HepG2 (cell line): Measurements from ENCODE around the gene CDK6. TPM values are rescaled to one million over a fixed set of nuclear protein-coding genes. Genes with fewer than 3 reads are reported as not detected.
A peak's percentile ranks its signal among the peaks of the same experiment; 100 is the strongest.

Experiments used
- ATAC-seq: fragments of 200-7000 bp; cut with Tn5 transposase; 3 replicates; pipeline ENCODE4 v1.9.1; 2020; ENCODE audit warnings: mild to moderate bottlenecking, moderate library complexity
- BruUV-seq: library from RNA; stranded (reverse); fragments of 400-500 nt; replicated peaks from 2 replicates; lab custom pipeline; 2021; lab: Mats Ljungman, UMichigan
- CTCF ChIA-PET: fragments of 300-600 bp; formaldehyde crosslinking; extraction: SDS; loops from one replicate; lab custom pipeline; 2021; ENCODE audit warnings: low total read pairs, inconsistent platforms, low intra/inter-chr PET ratio; lab: Yijun Ruan, JAX
- POLR2A ChIA-PET: fragments of 350-600 bp; sonication (Branson Sonifier 250); formaldehyde crosslinking; loops from one replicate; lab custom pipeline; 2020; ENCODE audit warnings: antibody characterized with exemption, inconsistent platforms; lab: Yijun Ruan, JAX
- DNase-seq: peaks from one replicate; pipeline ENCODE4 v3.0.0-alpha.2; 2015; ENCODE audit warnings: low spot score
- FAIRE-seq: peaks from 3 replicates; lab custom pipeline; 2011; peaks lifted over from hg19 to GRCh38; lab: Jason Lieb, UNC
- H2AFZ ChIP-seq: one replicate; pipeline ENCODE4 v1.6.1; 2011; ENCODE audit warnings: low read length, inconsistent platforms
- H3K27ac ChIP-seq: fragments of 300-600 bp; 3 replicates; pipeline ENCODE4 v1.8.0; 2011; ENCODE audit warnings: mixed run types, mild to moderate bottlenecking, mixed read lengths, low read length, inconsistent platforms; ENCODE audit not compliant: insufficient read depth; ENCODE audit errors: extremely low read length
- H3K27me3 ChIP-seq, 2 experiments: fragments of 200-600 bp in 1 of 2; 2 replicates in 1 of 2; 3 replicates in 1 of 2; pipeline versions ENCODE4 v1.6.0 to v1.8.0; 2011; ENCODE audit warnings: low read length in 2 of 2, mild to moderate bottlenecking in 2 of 2, moderate library complexity in 2 of 2, inconsistent platforms in 1 of 2; ENCODE audit not compliant: insufficient read depth in 2 of 2, control insufficient read depth in 1 of 2
- H3K36me3 ChIP-seq, 2 experiments: fragments of 200-600 bp in 1 of 2; replicated peaks in 1 of 2; 2 replicates in 1 of 2; 3 replicates in 1 of 2; pipeline versions ENCODE4 v1.5.1 to v1.8.0; 2011; ENCODE audit warnings: low read length in 2 of 2, inconsistent platforms in 1 of 2; ENCODE audit not compliant: insufficient read depth in 2 of 2, control insufficient read depth in 1 of 2
- H3K4me1 ChIP-seq: 2 replicates; pipeline ENCODE4 v1.5.1; 2012; ENCODE audit warnings: low read length, inconsistent platforms; ENCODE audit not compliant: insufficient read depth
- H3K4me2 ChIP-seq: 2 replicates; pipeline ENCODE4 v1.6.0; 2011; ENCODE audit warnings: low read depth, low read length, inconsistent platforms
- H3K4me3 ChIP-seq, 3 experiments: fragments of 200-600 bp in 1 of 3; sonication (generic), shearing (Covaris generic) in 1 of 3; replicated peaks in 1 of 3; 2 replicates each; pipeline ENCODE4 v1.5.1; 2011 to 2016; ENCODE audit warnings: low read length in 3 of 3, inconsistent platforms in 2 of 3, low read depth in 2 of 3, mild to moderate bottlenecking in 2 of 3, control low read depth in 1 of 3, mixed read lengths in 1 of 3; ENCODE audit not compliant: insufficient read depth in 1 of 3
- H3K79me2 ChIP-seq: one replicate; pipeline ENCODE4 v1.6.1; 2011; ENCODE audit warnings: low read length, inconsistent platforms; ENCODE audit not compliant: insufficient read depth
- H3K9ac ChIP-seq: 2 replicates; pipeline ENCODE4 v1.6.0; 2011; ENCODE audit warnings: mild to moderate bottlenecking, low read depth, low read length, inconsistent platforms; ENCODE audit not compliant: insufficient read depth
- H3K9me3 ChIP-seq: 2 replicates; pipeline ENCODE4 v1.5.1; 2012; ENCODE audit warnings: mild to moderate bottlenecking, low read length
- H4K20me1 ChIP-seq: 2 replicates; pipeline ENCODE4 v1.6.0; 2011; ENCODE audit warnings: inconsistent platforms, mild to moderate bottlenecking, low read length, moderate library complexity; ENCODE audit not compliant: insufficient read depth
- IRX3 ChIP-seq: sonication (generic); formaldehyde crosslinking; IDR thresholded peaks from 2 replicates; pipeline ENCODE4 v1.8.1; 2023; ENCODE audit warnings: mild to moderate bottlenecking, low read depth, missing genetic modification reagents, borderline replicate concordance
- RAD51 ChIP-seq: fragments of 450-650 bp; IDR thresholded peaks from 2 replicates; pipeline ENCODE4 v1.6.1; 2016; ENCODE audit warnings: borderline replicate concordance
- TGIF2 ChIP-seq: IDR thresholded peaks from 2 replicates; pipeline ENCODE4 v1.6.1; 2016; ENCODE audit warnings: control low read depth, missing compliant biosample characterization
- ZNF317 ChIP-seq: sonication (generic); formaldehyde crosslinking; IDR thresholded peaks from 2 replicates; pipeline ENCODE4 v1.5.0; 2020; ENCODE audit warnings: mild to moderate bottlenecking, missing genetic modification reagents
- ZNF773 ChIP-seq: sonication (generic); formaldehyde crosslinking; IDR thresholded peaks from 2 replicates; pipeline ENCODE4 v1.4.0; 2020; ENCODE audit warnings: missing genetic modification reagents, borderline replicate concordance
- ZNF879 ChIP-seq: sonication (generic); formaldehyde crosslinking; IDR thresholded peaks from 2 replicates; pipeline ENCODE4 v1.8.1; 2023; ENCODE audit warnings: missing genetic modification reagents
- WGBS: methylation state at CpG from one replicate; pipeline ENCODE4 v1.1.6; 2017; ENCODE audit warnings: low lambda C conversion rate; 5-methylcytosine and 5-hydroxymethylcytosine counted together
- in situ Hi-C: cut with HindIII; loops from 2 replicates; pipeline ENCODE4 v1.10.0; 2017; ENCODE audit warnings: low pct_unique_long_range_greater_than_20kb; ENCODE audit not compliant: extremely low pct_ligation_motif_present
- intact Hi-C: fragments of 100-400 bp; cut with micrococcal nuclease; formaldehyde crosslinking; loops from one replicate; pipeline ENCODE4 v1.10.0; 2022; ENCODE audit not compliant: unreplicated experiment
- polyA plus RNA-seq, 8 experiments: library from polyadenylated mRNA; depleted of rRNA in 3 of 8; stranded (reverse) in 7 of 8; unstranded in 1 of 8; fragments of >200 nt; fragmentation: Illumina TruSeq in 4 of 8; extraction: Trizol in 4 of 8; gene quantifications; 2 replicates each; pipeline versions ENCODE4 v1.2.1 to v1.2.3, GENCODE V29; 2011 to 2016; ENCODE audit warnings: low read depth in 4 of 8, missing spikeins in 1 of 8, mixed read lengths in 1 of 8; ENCODE audit not compliant: insufficient read depth in 1 of 8
- total RNA-seq, 5 experiments: library from RNA; depleted of rRNA; stranded (reverse); fragments of >200 nt; fragmentation: Illumina TruSeq; extraction: Trizol; gene quantifications; 2 replicates each; pipeline ENCODE4 v1.2.3, GENCODE V29; 2016; ENCODE audit warnings: low read depth in 1 of 5
- TF ChIP-seq, protein P1 (sequence below), 2 experiments: fragments of 450-650 bp in 1 of 2; sonication (generic) in 1 of 2; formaldehyde crosslinking; IDR thresholded peaks; 2 replicates each; pipeline versions ENCODE4 v1.5.0 to v1.8.0; 2020 to 2022; ENCODE audit warnings: mild to moderate bottlenecking in 1 of 2, missing genetic modification reagents in 1 of 2
- TF ChIP-seq, protein P2 (sequence below): sonication (generic); formaldehyde crosslinking; IDR thresholded peaks from 2 replicates; pipeline ENCODE4 v1.4.0; 2020; ENCODE audit warnings: mild to moderate bottlenecking, missing genetic modification reagents

The CDK6 gene
- total and polyA plus RNA-seq, 2 of the 13 experiments (the other 11 are each of a cell fraction or from before 2014, with no cell fraction given): 34.6 to 90.8 TPM

DNA sequence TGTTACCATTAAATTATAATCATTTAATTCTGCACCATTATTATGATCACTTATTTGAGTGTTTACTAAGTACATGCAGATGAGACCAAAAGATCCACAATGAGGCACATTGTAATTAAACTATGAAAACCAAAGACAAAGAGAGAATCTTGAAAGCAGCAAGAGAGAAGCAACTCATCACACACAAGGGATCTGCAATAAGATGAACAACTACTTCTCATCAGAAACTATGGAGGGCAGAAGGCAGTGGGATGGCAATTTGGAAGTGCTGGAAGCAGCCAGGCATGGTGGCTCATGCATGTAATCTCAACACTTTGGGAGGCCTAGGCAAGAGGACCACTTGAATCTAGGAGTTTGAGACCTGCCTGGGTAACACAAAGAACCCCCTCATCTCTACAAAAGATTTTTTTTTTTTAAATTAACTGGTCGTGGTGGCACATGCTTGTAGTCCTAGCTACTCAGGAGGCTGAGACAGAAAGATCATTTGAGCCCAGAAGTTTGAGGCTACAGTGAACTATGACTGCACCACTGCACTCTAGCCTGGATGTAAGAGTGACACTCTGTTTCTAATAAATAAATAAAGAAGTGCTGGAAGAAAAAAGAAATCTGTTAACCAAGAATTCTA is 47.7 kb downstream of the CDK6 start:
- no peaks in the 10 kb centered on the region; a peak in 1 of 5 replicates for H3K27me3 ChIP-seq
- in situ Hi-C loops (no loop called here), intact Hi-C loops (no loop called here)
- H4K20me1 ChIP-seq: peaks cover 37% of the 10 kb centered on the region
- no peak for TF ChIP-seq ZNF879 (CRISPR knock-in tag)
- TF ChIP-seq, protein P1, sequence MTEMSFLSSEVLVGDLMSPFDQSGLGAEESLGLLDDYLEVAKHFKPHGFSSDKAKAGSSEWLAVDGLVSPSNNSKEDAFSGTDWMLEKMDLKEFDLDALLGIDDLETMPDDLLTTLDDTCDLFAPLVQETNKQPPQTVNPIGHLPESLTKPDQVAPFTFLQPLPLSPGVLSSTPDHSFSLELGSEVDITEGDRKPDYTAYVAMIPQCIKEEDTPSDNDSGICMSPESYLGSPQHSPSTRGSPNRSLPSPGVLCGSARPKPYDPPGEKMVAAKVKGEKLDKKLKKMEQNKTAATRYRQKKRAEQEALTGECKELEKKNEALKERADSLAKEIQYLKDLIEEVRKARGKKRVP (CRISPR knock-in tag; IDR thresholded peaks at IDR 0.05): no peak
- TF ChIP-seq TGIF2 (CRISPR knock-in tag): no peak
- TF ChIP-seq ZNF773 (CRISPR knock-in tag): no peak
- peak; percentile 100 for TF ChIP-seq ZNF317
- no peak for TF ChIP-seq RAD51
- no peak for TF ChIP-seq IRX3 (CRISPR knock-in tag)
- TF ChIP-seq, protein P2, sequence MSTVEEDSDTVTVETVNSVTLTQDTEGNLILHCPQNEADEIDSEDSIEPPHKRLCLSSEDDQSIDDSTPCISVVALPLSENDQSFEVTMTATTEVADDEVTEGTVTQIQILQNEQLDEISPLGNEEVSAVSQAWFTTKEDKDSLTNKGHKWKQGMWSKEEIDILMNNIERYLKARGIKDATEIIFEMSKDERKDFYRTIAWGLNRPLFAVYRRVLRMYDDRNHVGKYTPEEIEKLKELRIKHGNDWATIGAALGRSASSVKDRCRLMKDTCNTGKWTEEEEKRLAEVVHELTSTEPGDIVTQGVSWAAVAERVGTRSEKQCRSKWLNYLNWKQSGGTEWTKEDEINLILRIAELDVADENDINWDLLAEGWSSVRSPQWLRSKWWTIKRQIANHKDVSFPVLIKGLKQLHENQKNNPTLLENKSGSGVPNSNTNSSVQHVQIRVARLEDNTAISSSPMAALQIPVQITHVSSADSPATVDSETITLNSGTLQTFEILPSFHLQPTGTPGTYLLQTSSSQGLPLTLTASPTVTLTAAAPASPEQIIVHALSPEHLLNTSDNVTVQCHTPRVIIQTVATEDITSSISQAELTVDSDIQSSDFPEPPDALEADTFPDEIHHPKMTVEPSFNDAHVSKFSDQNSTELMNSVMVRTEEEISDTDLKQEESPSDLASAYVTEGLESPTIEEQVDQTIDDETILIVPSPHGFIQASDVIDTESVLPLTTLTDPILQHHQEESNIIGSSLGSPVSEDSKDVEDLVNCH (CRISPR knock-in tag): no peak
- peaks cover 4 to 31% of the 10 kb centered on the region in 2 experiments for H3K36me3 ChIP-seq
- no peak overlapping the region for H3K4me2 ChIP-seq
- 88% methylated on average over 1 of the region's 1 CpG for WGBS
- H2AFZ ChIP-seq: no peak overlapping the region
- H3K4me1 ChIP-seq: peaks cover 29% of the 10 kb centered on the region
- H3K79me2 ChIP-seq: peaks cover 98% of the 10 kb centered on the region
- ChIA-PET CTCF (no interaction called here), POLR2A (no interaction called here)
- FAIRE-seq: no peak
- BruUV-seq: no TSS peak
- H3K4me3 ChIP-seq: no peak overlapping the region
- no peak overlapping the region for H3K9ac ChIP-seq
- no peak for DNase-seq
- H3K27ac ChIP-seq: no peak overlapping the region
- H3K9me3 ChIP-seq: peaks cover 9% of the 10 kb centered on the region
- ATAC-seq: no peak
